HEK293 (cell line): Measurements from ENCODE around the gene PITPNB.

ENCODE experiments used
- CTCF ChIP-seq: fragments of 450-650 bp; formaldehyde crosslinking; IDR thresholded peaks from 2 replicates; pipeline ENCODE4 v1.5.1; 2016; ENCODE audit warnings: missing biosample characterization, missing genetic modification characterization
- SALL2 ChIP-seq: fragments of 450-650 bp; formaldehyde crosslinking; IDR thresholded peaks from 2 replicates; pipeline ENCODE4 v1.5.0; 2017; ENCODE audit warnings: missing biosample characterization, mild to moderate bottlenecking, missing genetic modification characterization, borderline replicate concordance
- TRIM28 ChIP-seq: IDR thresholded peaks from 2 replicates; pipeline ENCODE4 v1.6.1; 2011; ENCODE audit warnings: low read length, control low read depth, borderline replicate concordance
- ZNF549 ChIP-seq: fragments of 450-650 bp; IDR thresholded peaks from 2 replicates; pipeline ENCODE4 v1.5.1; 2018; ENCODE audit warnings: missing biosample characterization, missing genetic modification characterization, mild to moderate bottlenecking, inconsistent platforms, moderate library complexity
- ZNF623 ChIP-seq: fragments of 450-650 bp; formaldehyde crosslinking; IDR thresholded peaks from 2 replicates; pipeline ENCODE4 v1.5.1; 2016; ENCODE audit warnings: missing biosample characterization, missing genetic modification characterization
- ZNF843 ChIP-seq: fragments of 450-650 bp; formaldehyde crosslinking; IDR thresholded peaks from 2 replicates; pipeline ENCODE4 v1.5.1; 2016; ENCODE audit warnings: missing biosample characterization, missing genetic modification characterization

GRCh38 chr22:27840436-27840835 lies 78.6 kb downstream of the PITPNB start:
- no peak for TF ChIP-seq CTCF (tag by site-specific recombination)
- no peak for TF ChIP-seq ZNF623 (tag by site-specific recombination)
- TF ChIP-seq ZNF843 (tag by site-specific recombination), result no peak
- TF ChIP-seq TRIM28, result no peak
- no peak for TF ChIP-seq ZNF549 (tag by site-specific recombination)
- no peak for TF ChIP-seq SALL2 (tag by site-specific recombination)
